Measurements from ENCODE around the gene RBMS3.

GRCh38 chr3:29314727-29315088 lies 33.8 kb downstream of the RBMS3 start:
- TF ChIP-seq CTCF (conservative IDR thresholded peaks at IDR 0.05 in 1 of 2, IDR thresholded peaks at IDR 0.05 in 1 of 2; ENCODE audit: low read depth in 1 of 2, low read length in 2 of 2) (no peak), EZH2 (IDR thresholded peaks at IDR 0.05; ENCODE audit: low read length, missing control alignments) (no peak)
